ENCODE measurements around the gene CEP128. TPM values are rescaled to one million over a fixed set of nuclear protein-coding genes. Genes with fewer than 3 reads are reported as not detected.
A peak's percentile ranks its signal among the peaks of the same experiment; 100 is the strongest.

The CEP128 gene
- polyA plus RNA-seq, 3 donors from 2014 or later = 1.6 to 5.0 (median 2.0) TPM

DNA sequence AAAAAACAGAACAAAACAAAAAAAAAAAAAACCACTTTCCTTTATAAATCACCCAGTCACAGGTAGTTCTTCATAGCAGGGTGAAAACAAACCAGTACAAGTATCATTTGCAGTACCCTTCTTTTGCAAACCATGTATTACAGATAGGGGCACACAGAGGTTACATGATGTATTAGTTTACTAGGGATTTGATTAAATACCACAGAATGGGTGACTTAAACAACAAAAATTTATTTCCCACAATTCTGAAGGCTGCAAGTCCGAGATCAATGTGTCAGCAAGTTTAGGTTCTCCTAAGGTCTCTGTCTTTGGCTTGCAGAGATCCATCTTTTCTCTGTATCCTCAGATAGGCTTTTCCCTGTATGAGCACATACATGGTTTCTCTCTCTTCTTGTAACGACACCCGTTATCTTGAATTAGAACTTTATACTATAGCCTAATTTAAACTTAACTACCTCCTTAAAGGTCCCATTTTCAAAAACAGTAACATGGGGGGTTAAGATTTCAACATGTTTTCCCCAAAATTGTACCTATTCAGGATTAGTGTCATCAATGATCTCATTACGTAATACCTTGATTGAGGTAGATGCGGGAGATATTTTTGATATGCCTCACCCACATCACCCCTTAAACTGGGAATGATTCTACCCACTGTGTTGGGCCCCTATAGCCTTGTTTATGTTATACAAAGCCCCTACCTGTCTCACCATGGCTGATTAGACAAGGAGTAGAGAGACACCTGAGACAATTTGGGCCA, 3.5 kb upstream of the CEP128 start:
- peaks cover 18 to 26% of the 10 kb centered on the region in 2 donors for H3K4me1 Mint-ChIP-seq
- no peak overlapping the region for H3K4me3 Mint-ChIP-seq
- H3K36me3 Mint-ChIP-seq = no peaks in the 10 kb centered on the region
- H3K27ac Mint-ChIP-seq = no peak overlapping the region
- DNase-seq = no peak
- H3K9me3 Mint-ChIP-seq = no peaks in the 10 kb centered on the region
- H3K27me3 Mint-ChIP-seq (ENCODE audit: low read depth in 3 of 3) = peaks cover 0 to 7% (median 0%) of the 10 kb centered on the region in 3 donors

DNA sequence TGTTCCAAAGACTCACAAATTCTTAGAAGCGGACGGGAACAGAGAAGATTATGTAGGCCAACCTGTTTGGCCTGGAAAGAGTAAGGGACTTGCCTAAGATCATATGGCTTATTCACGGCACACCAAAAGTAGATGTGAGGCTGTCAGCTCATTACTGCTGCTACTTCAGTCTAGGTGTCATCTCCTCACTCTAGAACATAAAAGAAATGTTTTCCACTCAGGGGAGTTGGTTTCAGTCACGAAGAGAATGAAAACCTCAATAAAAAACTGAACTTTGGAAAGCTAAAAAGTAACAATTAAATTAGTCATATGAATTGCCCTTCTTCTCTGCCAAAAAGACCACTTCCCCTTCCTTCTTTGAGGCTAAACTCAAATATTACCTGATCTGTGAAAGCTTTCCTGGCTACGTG, 658 bp upstream of the CEP128 start:
- peaks cover 0 to 4% (median 0%) of the 10 kb centered on the region in 3 donors for H3K27me3 Mint-ChIP-seq (ENCODE audit: low read depth in 3 of 3)

DNA sequence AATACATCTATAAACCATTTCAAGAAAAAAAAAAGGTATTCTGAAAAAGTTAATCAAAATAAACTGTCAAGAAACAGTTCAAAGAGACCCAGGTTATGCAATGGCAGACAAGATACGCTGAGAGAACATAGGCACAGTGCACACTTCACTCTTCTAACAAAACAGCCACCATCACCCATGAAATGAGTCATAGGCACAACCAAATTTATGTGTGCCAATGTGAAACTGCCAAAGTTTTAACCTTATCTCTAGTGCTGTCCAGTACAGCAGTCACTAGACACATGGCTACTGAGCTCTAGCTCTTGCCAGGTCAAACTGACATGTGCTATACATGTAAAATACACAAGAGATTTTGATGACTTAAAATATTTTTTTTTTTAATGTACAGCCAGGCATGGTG, 1.4 kb downstream of the CEP128 start:
- H3K36me3 Mint-ChIP-seq = peaks cover 0 to 6% (median 0%) of the 10 kb centered on the region in 3 donors
- H3K4me3 Mint-ChIP-seq = peak overlapping the region in 3 of 5 donors; percentile 30 to 85 (median 45)
- H3K27me3 Mint-ChIP-seq (ENCODE audit: low read depth in 3 of 3) = peaks cover 0 to 2% (median 0%) of the 10 kb centered on the region in 3 donors
- H3K9me3 Mint-ChIP-seq = no peaks in the 10 kb centered on the region
- DNase-seq = no peak
- H3K27ac Mint-ChIP-seq = peak overlapping the region in 2 of 6 donors; percentile 49 to 61
- H3K4me1 Mint-ChIP-seq = peaks cover 18 to 26% of the 10 kb centered on the region in 2 donors

More for the DNA sequence above, 658 bp upstream of the CEP128 start:
- Mint-ChIP-seq H3K4me1 (peaks cover 18 to 26% of the 10 kb centered on the region in 2 donors), H3K27ac (peak overlapping the region; percentile 48 to 93 (median 80)), H3K4me3 (peak overlapping the region; percentile 85 to 92 (median 87)), H3K9me3 (no peaks in the 10 kb centered on the region), H3K36me3 (no peaks in the 10 kb centered on the region)
- no peak for DNase-seq

DNA sequence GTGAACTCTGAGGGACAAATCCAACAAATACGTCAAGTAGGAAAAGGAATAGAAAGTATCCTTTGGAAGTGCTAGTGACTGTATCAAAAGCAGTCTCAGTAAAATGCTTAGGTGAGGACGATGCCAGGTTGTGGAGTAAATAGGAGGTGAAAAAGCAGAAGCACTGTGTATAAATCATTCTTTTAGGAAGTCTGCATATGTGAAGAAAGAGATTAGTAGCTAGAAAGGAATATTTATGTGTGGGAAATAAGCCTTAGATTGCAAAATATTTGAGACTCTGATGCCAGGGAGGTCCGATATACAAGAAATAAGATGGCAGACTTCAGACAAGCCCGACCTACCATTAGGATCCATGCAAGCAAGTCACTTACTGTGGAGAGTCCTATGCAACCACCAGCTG, 7.9 kb downstream of the CEP128 start:
- peaks cover 26 to 28% of the 10 kb centered on the region in 2 donors for H3K4me1 Mint-ChIP-seq
- no peaks in the 10 kb centered on the region for H3K9me3 Mint-ChIP-seq
- peaks cover 0 to 6% (median 0%) of the 10 kb centered on the region in 3 donors for H3K36me3 Mint-ChIP-seq
- H3K4me3 Mint-ChIP-seq = no peak overlapping the region
- no peak for DNase-seq
- peak overlapping the region in 3 of 6 donors; percentile 53 to 72 (median 60) for H3K27ac Mint-ChIP-seq
- H3K27me3 Mint-ChIP-seq (ENCODE audit: low read depth in 3 of 3) = peaks cover 0 to 5% (median 2%) of the 10 kb centered on the region in 3 donors

DNA sequence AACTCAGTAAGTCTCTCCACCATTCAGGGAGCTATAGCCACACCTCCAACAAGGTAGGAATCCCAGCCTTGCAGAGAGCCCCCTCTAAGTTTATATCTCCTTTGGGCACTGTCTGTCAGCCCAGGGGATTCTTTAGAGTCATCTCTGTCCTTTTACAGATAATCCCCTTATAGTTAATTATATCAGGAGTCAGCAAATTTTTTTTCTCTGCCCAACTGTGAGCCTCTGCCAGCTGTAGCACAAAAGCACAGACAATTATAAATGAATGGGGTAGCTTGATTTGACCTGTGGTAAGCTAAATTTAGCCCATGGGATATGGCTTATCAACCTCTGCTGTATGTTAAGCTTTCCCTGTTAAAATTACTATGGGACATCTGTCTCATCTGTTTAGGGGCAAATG, 8.3 kb downstream of the CEP128 start:
- H3K27ac Mint-ChIP-seq = peak overlapping the region in 3 of 6 donors; percentile 53 to 72 (median 60)
- H3K36me3 Mint-ChIP-seq = peaks cover 0 to 6% (median 0%) of the 10 kb centered on the region in 3 donors
- H3K4me3 Mint-ChIP-seq = no peak overlapping the region
- H3K9me3 Mint-ChIP-seq = no peaks in the 10 kb centered on the region
- H3K4me1 Mint-ChIP-seq = peaks cover 26 to 28% of the 10 kb centered on the region in 2 donors
- H3K27me3 Mint-ChIP-seq (ENCODE audit: low read depth in 3 of 3) = peaks cover 0 to 5% (median 2%) of the 10 kb centered on the region in 3 donors
- no peak for DNase-seq

DNA sequence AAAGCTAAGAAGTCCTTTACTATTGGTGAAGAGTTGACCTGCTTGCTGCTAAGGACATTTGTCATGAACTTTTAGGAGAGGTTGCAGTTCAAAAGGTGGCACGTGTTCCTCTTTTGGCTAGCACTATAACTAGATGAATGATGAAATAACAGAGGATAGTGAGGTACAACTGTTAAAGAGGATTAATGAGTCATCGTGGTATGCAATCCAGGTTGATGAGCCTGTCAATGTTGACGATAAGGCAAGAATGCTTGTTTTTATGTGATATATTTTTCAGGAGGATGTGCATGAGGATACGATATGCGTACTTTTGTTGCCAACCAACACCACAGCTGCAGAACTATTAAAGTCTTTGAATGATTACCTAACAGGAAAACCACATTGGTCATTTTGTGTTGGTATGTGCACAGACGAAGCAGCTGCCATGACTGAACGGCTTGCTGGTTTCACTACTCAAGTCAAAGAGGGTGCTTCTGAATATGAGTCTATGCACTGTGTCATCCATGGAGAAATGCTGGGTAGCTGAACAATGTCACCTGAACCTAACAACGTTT, 10.6 kb downstream of the CEP128 start:
- Mint-ChIP-seq H3K36me3 (peaks cover 0 to 5% (median 3%) of the 10 kb centered on the region in 3 donors), H3K27me3 (ENCODE audit: low read depth in 3 of 3) (peaks cover 0 to 5% (median 0%) of the 10 kb centered on the region in 3 donors), H3K4me3 (peak overlapping the region; percentile 60 to 72 (median 64)), H3K27ac (peak overlapping the region; percentile 51 to 91 (median 88)), H3K9me3 (no peaks in the 10 kb centered on the region), H3K4me1 (peaks cover 26 to 28% of the 10 kb centered on the region in 2 donors)
- peak; percentile 65 to 82 (median 74) for DNase-seq

DNA sequence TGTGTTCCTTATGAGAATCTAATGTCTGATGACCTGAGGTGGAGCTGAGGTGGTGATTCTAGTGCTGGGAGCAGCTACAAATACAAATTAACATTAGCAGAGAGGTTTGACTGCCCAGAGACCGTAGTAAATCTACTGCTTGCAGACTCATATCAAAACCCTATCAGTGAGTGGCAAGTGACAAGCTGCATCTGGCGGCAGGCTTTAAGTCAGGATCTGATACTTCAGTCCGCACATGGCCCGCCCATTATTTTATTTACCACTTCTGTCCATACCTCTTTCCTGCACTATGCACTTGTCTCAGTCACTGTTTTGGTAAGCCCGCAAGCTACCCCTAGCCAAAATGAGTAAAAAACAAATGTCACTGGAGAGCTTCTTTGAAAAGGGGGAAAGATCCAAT, 11.4 kb downstream of the CEP128 start:
- Mint-ChIP-seq H3K36me3 (peaks cover 0 to 10% (median 2%) of the 10 kb centered on the region in 3 donors), H3K27ac (peak overlapping the region; percentile 71 to 91 (median 86)), H3K9me3 (no peaks in the 10 kb centered on the region), H3K27me3 (ENCODE audit: low read depth in 3 of 3) (peaks cover 0 to 5% (median 0%) of the 10 kb centered on the region in 3 donors), H3K4me1 (peaks cover 26 to 36% of the 10 kb centered on the region in 2 donors), H3K4me3 (peak overlapping the region in 3 of 5 donors; percentile 36 to 72 (median 69))
- no peak for DNase-seq

DNA sequence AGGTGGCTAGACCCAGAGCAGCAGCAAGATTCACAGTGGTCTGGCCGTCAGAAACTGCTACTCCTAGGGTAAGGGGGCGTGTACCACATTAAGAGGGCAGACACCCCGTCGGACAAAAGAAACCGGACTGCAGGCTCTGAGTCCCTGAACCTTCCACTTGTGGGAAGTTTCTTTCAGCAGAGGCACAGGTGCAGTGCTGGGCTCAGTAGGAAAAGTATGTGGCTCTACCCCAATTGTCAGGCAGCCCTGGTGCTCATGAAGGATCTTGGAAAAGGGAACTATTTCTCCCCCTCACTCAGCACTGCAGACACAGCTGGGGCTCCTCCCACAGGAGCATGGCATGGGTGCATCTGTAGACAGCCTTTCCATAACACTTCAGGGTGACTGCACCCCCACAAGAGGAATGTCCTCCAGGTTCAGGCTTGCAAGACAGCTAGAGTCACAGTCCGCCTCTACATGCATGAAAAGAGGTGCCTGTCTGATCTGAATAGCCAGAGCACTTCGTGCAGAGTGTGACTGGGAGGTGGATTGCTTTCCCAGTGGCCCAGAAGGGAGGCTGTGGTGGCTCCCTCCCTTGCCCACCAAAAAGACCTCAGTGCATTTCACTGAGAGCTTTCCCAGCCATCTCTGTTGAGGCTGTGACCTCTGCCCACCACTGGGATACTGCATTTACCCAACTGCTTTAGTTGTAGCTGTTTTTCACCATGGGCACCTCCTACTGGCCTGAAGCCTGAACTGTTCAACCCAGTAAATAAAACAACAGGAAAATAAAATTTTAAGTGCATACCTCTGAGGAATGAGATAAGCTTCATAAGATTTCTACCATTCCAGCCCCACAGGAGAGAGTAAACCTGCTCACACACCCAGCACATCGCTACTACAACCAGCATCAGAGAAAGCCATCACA, 14.2 kb downstream of the CEP128 start:
- H3K27me3 Mint-ChIP-seq (ENCODE audit: low read depth in 3 of 3) = peaks cover 0 to 5% (median 0%) of the 10 kb centered on the region in 3 donors
- no peaks in the 10 kb centered on the region for H3K9me3 Mint-ChIP-seq
- H3K36me3 Mint-ChIP-seq = peaks cover 0 to 15% (median 5%) of the 10 kb centered on the region in 3 donors
- H3K27ac Mint-ChIP-seq = peak overlapping the region in 2 of 6 donors; percentile 7 to 34
- H3K4me3 Mint-ChIP-seq = no peak overlapping the region
- DNase-seq = no peak
- peaks cover 26 to 39% of the 10 kb centered on the region in 2 donors for H3K4me1 Mint-ChIP-seq

DNA sequence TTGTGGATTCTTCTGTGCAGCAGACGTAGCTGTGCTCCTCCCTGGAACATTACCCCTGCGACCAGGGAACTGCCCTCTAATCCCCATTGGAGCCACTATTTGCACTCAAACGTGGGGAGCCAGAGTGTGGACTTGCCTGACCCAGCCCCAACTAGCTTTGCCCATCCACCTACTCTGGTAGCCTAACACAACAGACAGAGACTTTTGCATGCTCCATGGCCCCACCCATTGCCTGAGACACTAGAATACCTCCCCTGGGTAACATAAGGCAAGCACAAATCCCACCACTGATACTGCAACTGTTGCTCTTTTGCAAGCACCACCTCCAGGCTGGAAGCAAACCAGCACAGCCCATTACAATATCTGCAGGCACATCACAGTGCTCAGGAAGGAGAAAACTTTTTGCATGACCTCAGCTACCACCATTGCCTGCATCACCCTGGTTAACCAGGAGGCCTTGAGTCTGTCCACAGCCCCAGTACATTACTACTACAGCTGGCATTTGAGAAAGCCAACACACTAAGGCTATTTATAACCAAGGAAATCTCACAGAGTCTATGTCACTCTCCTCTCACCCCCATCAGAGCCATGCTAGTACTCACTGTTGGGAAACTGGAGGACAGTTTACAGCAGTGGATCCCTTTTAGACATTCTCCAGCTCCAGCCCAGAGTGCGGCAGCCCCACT, 15.0 kb downstream of the CEP128 start:
- H3K36me3 Mint-ChIP-seq = peaks cover 0 to 15% (median 5%) of the 10 kb centered on the region in 3 donors
- H3K27ac Mint-ChIP-seq = no peak overlapping the region
- H3K4me1 Mint-ChIP-seq = peaks cover 21 to 34% of the 10 kb centered on the region in 2 donors
- no peaks in the 10 kb centered on the region for H3K9me3 Mint-ChIP-seq
- no peak overlapping the region for H3K4me3 Mint-ChIP-seq
- peaks cover 0 to 5% (median 0%) of the 10 kb centered on the region in 3 donors for H3K27me3 Mint-ChIP-seq (ENCODE audit: low read depth in 3 of 3)
- DNase-seq = no peak

DNA sequence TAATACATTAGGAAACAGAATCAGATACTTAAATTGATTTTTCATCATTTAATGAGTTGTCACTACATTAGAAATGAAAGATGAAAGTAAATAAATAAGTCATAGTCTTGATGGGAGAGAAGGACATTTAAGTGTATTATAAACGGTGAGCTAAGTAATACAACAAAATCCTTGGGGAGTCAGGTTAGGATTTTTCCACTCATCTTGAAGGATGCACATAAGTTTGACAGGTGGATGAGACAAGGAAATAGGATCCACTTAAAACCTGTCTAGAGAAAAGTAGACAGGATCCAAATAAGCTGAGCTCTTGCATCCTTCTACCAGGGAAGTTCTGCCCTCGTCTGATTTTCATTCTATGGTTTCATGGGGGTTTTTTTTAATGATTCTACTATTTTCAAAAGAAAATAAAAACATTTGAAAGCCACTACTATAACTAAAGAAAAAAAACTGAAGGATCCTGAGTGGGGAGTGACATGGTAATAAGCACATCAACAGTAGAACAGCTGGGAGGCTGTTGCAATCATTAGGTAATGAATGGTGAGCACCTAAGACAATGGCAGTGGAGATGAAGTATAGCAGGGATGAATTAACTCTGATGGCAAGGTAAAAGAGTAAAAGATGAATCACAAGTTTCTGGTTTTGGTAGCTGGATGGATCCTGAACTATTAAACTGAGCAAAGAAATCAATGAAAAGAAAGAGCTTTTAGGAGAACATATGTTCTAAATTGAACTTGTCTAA, 17.0 kb downstream of the CEP128 start:
- peaks cover 0 to 15% (median 5%) of the 10 kb centered on the region in 3 donors for H3K36me3 Mint-ChIP-seq
- peaks cover 1 to 14% of the 10 kb centered on the region in 2 donors for H3K4me1 Mint-ChIP-seq
- H3K9me3 Mint-ChIP-seq = no peaks in the 10 kb centered on the region
- no peak overlapping the region for H3K27ac Mint-ChIP-seq
- no peak overlapping the region for H3K4me3 Mint-ChIP-seq
- DNase-seq = no peak
- H3K27me3 Mint-ChIP-seq (ENCODE audit: low read depth in 3 of 3) = no peaks in the 10 kb centered on the region

DNA sequence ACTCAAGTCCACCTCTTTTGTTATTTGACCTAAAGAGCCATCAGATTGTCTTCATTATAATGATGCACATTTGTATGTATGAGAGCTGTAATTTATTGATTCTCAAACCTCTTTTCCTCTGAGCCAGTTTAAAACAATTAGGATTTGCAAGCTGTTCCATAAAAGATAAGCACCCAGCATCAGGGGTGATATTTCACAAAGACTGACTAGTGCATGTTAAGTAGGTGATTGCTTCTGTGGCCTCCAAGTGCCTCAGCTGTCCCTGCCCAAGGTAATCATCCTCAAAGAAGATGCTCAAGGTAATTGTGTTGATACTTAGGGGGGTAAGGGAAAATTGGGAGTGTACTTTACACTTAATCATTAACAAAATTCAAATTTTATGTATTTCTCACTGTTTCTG, 18.2 kb downstream of the CEP128 start:
- Mint-ChIP-seq H3K27ac (no peak overlapping the region), H3K4me1 (peaks cover 0 to 11% of the 10 kb centered on the region in 2 donors), H3K36me3 (peaks cover 0 to 15% (median 5%) of the 10 kb centered on the region in 3 donors), H3K4me3 (no peak overlapping the region), H3K9me3 (no peaks in the 10 kb centered on the region), H3K27me3 (ENCODE audit: low read depth in 3 of 3) (no peaks in the 10 kb centered on the region)
- no peak for DNase-seq

DNA sequence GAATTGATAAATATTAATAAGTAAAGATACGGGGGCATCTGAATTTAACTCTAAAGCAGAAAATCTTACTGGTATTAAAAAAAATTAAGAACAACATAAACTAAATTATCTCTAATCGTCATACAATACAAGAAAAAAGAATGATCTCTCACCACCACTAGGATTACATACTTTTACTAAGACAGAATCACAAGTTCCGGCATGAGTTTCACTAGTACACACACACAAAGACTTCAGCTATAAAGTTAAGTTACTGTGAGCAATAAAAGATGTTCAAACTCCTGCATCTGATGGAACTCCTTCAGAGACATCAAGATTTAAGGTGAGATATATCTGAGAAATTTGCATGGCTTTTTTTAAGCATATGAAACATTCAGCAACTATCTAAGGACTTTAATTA, 21.9 kb downstream of the CEP128 start:
- DNase-seq = no peak
- Mint-ChIP-seq H3K4me1 (peaks cover 0 to 5% of the 10 kb centered on the region in 2 donors), H3K36me3 (peaks cover 6 to 17% (median 8%) of the 10 kb centered on the region in 3 donors), H3K9me3 (no peaks in the 10 kb centered on the region), H3K27me3 (ENCODE audit: low read depth in 3 of 3) (no peaks in the 10 kb centered on the region), H3K4me3 (no peak overlapping the region), H3K27ac (no peak overlapping the region)

Data from immature natural killer cell (primary cell).